ENCODE data around the gene MYOF. TPM values are rescaled to one million over a fixed set of nuclear protein-coding genes. Genes with fewer than 3 reads are reported as not detected.

MYOF gene
- total and polyA plus RNA-seq, 2 of the 8 experiments (the other 6 are each of a cell fraction or from before 2014, with no cell fraction given) = 0.98 to 2.3 TPM

GRCh38 chr10:93406364-93407145, 75.6 kb downstream of the MYOF start:
- no peak overlapping the region for H3K4me3 ChIP-seq (ENCODE audit: extremely low read depth in 1 of 4, insufficient read depth in 2 of 4, low read depth in 3 of 4, low read length in 4 of 4)
- no peak overlapping the region for H3K9ac ChIP-seq (replicated peaks in 1 of 4; ENCODE audit: extremely low read depth in 1 of 4, low read depth in 3 of 4, low read length in 3 of 4)
- 82% methylated on average over 11 of the region's 11 CpGs; no CpG with 5 or more reads in 1 of the 2 experiments for WGBS, 2 experiments (ENCODE audit: extremely low coverage in 1 of 2, insufficient coverage in 1 of 2, insufficient read length in 1 of 2, insufficient replicate concordance in 2 of 2, low coverage in 1 of 2, low lambda C conversion rate in 2 of 2, missing lambda C conversion rate in 1 of 2)
- peak; percentile 46; the same call in 1 of the 2 replicates for TF ChIP-seq TEAD4 (IDR thresholded peaks at IDR 0.05; ENCODE audit: low read depth, low read length)
- TF ChIP-seq GABPA (IDR thresholded peaks at IDR 0.05; ENCODE audit: borderline replicate concordance, insufficient read depth, low read length) = no peak
- no peak overlapping the region for H3K14ac ChIP-seq (ENCODE audit: insufficient read length)
- no peak overlapping the region for H2BK15ac ChIP-seq (ENCODE audit: low read length)
- H3K27me3 ChIP-seq (replicated peaks in 1 of 4; ENCODE audit: control insufficient read depth in 3 of 4, extremely low read depth in 1 of 4, insufficient read depth in 3 of 4, low read length in 3 of 4) = peaks cover 0 to 2% (median 0%) of the 10 kb centered on the region in 4 experiments; a peak in 1 of 7 replicates
- H3K23ac ChIP-seq (ENCODE audit: insufficient read length) = no peak overlapping the region
- H3K79me1 ChIP-seq (ENCODE audit: low read depth, low read length) = no peaks in the 10 kb centered on the region
- no peak overlapping the region for H2AK5ac ChIP-seq (ENCODE audit: low read depth, low read length)
- H3K79me2 ChIP-seq (ENCODE audit: control insufficient read depth in 1 of 2, insufficient read depth in 2 of 2, low read length in 2 of 2) = no peaks in the 10 kb centered on the region
- no peak overlapping the region for H3K56ac ChIP-seq (replicated peaks; ENCODE audit: insufficient read length, low read depth, low read length)
- H3K36me3 ChIP-seq (ENCODE audit: control insufficient read depth in 2 of 4, insufficient read depth in 4 of 4, low read length in 3 of 4) = no peaks in the 10 kb centered on the region
- H2BK120ac ChIP-seq (replicated peaks; ENCODE audit: low read depth, low read length) = no peak overlapping the region
- no peaks in the 10 kb centered on the region for H3K23me2 ChIP-seq (ENCODE audit: low read depth, low read length)
- no peaks in the 10 kb centered on the region for H3K4me1 ChIP-seq (replicated peaks in 1 of 4; ENCODE audit: control insufficient read depth in 3 of 4, insufficient read depth in 4 of 4, low read length in 3 of 4)
- H2BK12ac ChIP-seq (ENCODE audit: low read depth, low read length) = peak overlapping the region; percentile 44; the same call in 1 of the 2 replicates
- H3K4me2 ChIP-seq (ENCODE audit: insufficient read depth in 1 of 2, low read depth in 2 of 2, low read length in 2 of 2) = no peak overlapping the region
- H2BK5ac ChIP-seq (ENCODE audit: low read depth, low read length) = no peak overlapping the region; the same call in 1 of the 2 replicates
- DNase-seq (ENCODE audit: low read depth in 1 of 2, low spot score in 2 of 2) = no peak
- H3K9me3 ChIP-seq (ENCODE audit: insufficient read depth in 2 of 2, low read depth in 1 of 2, low read length in 1 of 2) = no peaks in the 10 kb centered on the region; a peak in 1 of 4 replicates
- no peak for FAIRE-seq
- no peak overlapping the region for H2BK20ac ChIP-seq (ENCODE audit: low read length)
- H2AFZ ChIP-seq (ENCODE audit: low read length) = peak overlapping the region; percentile 59
- no peak overlapping the region for H3K18ac ChIP-seq (ENCODE audit: extremely low read depth, low read length)
- H4K20me1 ChIP-seq (replicated peaks in 1 of 2; ENCODE audit: control insufficient read depth in 1 of 2, insufficient read depth in 2 of 2, low read length in 2 of 2) = peaks cover 0 to 3% of the 10 kb centered on the region in 2 experiments
- no peak overlapping the region for H3K27ac ChIP-seq (ENCODE audit: low read depth, low read length)
- H4K5ac ChIP-seq (ENCODE audit: insufficient read length, low read depth, low read length) = no peak overlapping the region
- no peak overlapping the region for H3K4ac ChIP-seq (replicated peaks; ENCODE audit: insufficient read length, low read depth, low read length)
- no peak overlapping the region for H4K8ac ChIP-seq (ENCODE audit: extremely low read depth, insufficient read depth, low read length)
- no peak overlapping the region for H4K91ac ChIP-seq (replicated peaks; ENCODE audit: insufficient read length, low read length)
- CTCF ChIA-PET (ENCODE audit: partially characterized antibody) = interaction anchor here (1.3 to 2.9 kb wide), 3 partner anchors 30 to 76 kb away, joined by 3 to 9 read pairs (median 4); partner anchors contain the start of gene MYOF
- POLR2A ChIA-PET (ENCODE audit: partially characterized antibody) = interaction anchor here (2.8 kb wide), 1 partner anchor 31 kb away, joined by 7 read pairs; no protein-coding TSS in a partner anchor
